ENCODE results near the gene TMEM231. TPM values are rescaled to one million over a fixed set of nuclear protein-coding genes. Genes with fewer than 3 reads are reported as not detected.

TMEM231 gene
- total and polyA plus RNA-seq, 9 of the 15 experiments (the other 6 are each of a cell fraction or from before 2014, with no cell fraction given): 1.6 to 27.6 (median 9.1) TPM

DNA sequence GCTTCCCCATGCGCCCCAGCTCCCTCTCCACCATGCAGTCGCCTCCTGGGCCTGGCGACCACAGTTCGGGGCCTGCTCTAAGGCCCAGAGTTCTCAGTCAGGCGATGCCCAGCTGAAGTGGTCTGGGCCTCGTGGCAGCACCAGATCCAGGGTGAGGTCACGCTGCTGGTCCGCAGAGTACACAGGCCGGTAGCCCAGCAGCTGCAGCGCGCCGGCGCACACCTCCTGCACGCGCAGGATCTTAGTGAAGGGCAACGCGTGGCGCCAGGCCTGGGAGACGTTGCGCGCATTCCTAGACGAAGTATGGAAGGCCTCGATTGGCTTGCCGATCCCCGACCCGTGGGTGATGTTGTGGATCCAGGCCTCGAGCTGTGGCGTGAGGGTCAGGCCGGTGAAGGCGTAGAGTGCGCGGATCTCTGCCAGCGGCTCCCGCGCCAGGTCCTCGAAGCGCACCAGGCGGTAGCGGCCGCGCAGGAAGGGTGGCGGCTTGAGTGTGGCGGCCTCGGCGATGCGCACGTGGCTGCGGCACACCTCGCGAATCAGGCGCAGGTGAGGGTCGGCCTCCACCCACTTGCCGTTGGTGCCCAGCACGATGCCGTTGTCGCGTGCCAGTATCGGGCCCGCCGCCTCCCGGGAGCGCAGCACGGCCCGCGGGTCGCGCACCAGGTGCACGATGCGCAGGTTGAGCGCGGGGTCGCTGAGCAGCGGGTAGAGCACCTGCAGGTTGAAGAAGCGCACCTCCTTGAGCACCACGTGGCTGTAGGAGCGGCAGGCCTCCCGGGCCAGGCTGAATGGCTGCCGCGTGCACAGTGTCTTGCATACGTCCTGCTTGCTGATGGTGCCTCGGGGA lies 26.8 kb downstream of the TMEM231 start:
- Histone ChIP-seq H3K27me3 (ENCODE audit: control insufficient read depth in 2 of 2, insufficient read depth in 2 of 2, low read length in 2 of 2) (peaks cover 32 to 52% of the 10 kb centered on the region in 2 experiments), H2AFZ (ENCODE audit: low read depth, low read length) (no peak overlapping the region), H3K27ac (ENCODE audit: extremely low read depth, low read depth, low read length) (no peak overlapping the region), H3K4me2 (ENCODE audit: insufficient read depth, low read length) (no peak overlapping the region), H3K79me2 (ENCODE audit: control insufficient read depth, insufficient read depth, low read length) (no peaks in the 10 kb centered on the region), H3K36me3 (ENCODE audit: control insufficient read depth, insufficient read depth, low read length) (no peaks in the 10 kb centered on the region), H3K4me1 (replicated peaks in 1 of 2; ENCODE audit: control insufficient read depth in 2 of 2, insufficient read depth in 2 of 2, low read length in 2 of 2) (peaks cover 0 to 13% of the 10 kb centered on the region in 2 experiments; a peak in 1 of 5 replicates), H3K4me3 (no peak overlapping the region), H3K9ac (ENCODE audit: insufficient read depth in 1 of 2, low read depth in 2 of 2, low read length in 2 of 2) (no peak overlapping the region), H3K9me1 (ENCODE audit: control insufficient read depth, insufficient read depth, low read length) (no peaks in the 10 kb centered on the region), H3K9me3 (replicated peaks; ENCODE audit: control insufficient read depth, insufficient read depth, low read depth, low read length) (no peaks in the 10 kb centered on the region), H4K20me1 (replicated peaks; ENCODE audit: control insufficient read depth, insufficient read depth, low read length) (peaks cover 4% of the 10 kb centered on the region; the same call in 1 of the 2 replicates)
- TF ChIP-seq ZNF140 (CRISPR knock-in tag; IDR thresholded peaks at IDR 0.05) (no peak), MTA1 (IDR thresholded peaks at IDR 0.05; ENCODE audit: borderline replicate concordance) (no peak)
- TF ChIP-seq, protein P1, sequence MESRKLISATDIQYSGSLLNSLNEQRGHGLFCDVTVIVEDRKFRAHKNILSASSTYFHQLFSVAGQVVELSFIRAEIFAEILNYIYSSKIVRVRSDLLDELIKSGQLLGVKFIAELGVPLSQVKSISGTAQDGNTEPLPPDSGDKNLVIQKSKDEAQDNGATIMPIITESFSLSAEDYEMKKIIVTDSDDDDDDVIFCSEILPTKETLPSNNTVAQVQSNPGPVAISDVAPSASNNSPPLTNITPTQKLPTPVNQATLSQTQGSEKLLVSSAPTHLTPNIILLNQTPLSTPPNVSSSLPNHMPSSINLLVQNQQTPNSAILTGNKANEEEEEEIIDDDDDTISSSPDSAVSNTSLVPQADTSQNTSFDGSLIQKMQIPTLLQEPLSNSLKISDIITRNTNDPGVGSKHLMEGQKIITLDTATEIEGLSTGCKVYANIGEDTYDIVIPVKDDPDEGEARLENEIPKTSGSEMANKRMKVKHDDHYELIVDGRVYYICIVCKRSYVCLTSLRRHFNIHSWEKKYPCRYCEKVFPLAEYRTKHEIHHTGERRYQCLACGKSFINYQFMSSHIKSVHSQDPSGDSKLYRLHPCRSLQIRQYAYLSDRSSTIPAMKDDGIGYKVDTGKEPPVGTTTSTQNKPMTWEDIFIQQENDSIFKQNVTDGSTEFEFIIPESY (CRISPR knock-in tag; IDR thresholded peaks at IDR 0.05): peak; percentile 93
- TF ChIP-seq, protein P2, sequence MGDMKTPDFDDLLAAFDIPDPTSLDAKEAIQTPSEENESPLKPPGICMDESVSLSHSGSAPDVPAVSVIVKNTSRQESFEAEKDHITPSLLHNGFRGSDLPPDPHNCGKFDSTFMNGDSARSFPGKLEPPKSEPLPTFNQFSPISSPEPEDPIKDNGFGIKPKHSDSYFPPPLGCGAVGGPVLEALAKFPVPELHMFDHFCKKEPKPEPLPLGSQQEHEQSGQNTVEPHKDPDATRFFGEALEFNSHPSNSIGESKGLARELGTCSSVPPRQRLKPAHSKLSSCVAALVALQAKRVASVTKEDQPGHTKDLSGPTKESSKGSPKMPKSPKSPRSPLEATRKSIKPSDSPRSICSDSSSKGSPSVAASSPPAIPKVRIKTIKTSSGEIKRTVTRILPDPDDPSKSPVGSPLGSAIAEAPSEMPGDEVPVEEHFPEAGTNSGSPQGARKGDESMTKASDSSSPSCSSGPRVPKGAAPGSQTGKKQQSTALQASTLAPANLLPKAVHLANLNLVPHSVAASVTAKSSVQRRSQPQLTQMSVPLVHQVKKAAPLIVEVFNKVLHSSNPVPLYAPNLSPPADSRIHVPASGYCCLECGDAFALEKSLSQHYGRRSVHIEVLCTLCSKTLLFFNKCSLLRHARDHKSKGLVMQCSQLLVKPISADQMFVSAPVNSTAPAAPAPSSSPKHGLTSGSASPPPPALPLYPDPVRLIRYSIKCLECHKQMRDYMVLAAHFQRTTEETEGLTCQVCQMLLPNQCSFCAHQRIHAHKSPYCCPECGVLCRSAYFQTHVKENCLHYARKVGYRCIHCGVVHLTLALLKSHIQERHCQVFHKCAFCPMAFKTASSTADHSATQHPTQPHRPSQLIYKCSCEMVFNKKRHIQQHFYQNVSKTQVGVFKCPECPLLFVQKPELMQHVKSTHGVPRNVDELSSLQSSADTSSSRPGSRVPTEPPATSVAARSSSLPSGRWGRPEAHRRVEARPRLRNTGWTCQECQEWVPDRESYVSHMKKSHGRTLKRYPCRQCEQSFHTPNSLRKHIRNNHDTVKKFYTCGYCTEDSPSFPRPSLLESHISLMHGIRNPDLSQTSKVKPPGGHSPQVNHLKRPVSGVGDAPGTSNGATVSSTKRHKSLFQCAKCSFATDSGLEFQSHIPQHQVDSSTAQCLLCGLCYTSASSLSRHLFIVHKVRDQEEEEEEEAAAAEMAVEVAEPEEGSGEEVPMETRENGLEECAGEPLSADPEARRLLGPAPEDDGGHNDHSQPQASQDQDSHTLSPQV (IDR thresholded peaks at IDR 0.05): no peak
- TF ChIP-seq, protein P3, sequence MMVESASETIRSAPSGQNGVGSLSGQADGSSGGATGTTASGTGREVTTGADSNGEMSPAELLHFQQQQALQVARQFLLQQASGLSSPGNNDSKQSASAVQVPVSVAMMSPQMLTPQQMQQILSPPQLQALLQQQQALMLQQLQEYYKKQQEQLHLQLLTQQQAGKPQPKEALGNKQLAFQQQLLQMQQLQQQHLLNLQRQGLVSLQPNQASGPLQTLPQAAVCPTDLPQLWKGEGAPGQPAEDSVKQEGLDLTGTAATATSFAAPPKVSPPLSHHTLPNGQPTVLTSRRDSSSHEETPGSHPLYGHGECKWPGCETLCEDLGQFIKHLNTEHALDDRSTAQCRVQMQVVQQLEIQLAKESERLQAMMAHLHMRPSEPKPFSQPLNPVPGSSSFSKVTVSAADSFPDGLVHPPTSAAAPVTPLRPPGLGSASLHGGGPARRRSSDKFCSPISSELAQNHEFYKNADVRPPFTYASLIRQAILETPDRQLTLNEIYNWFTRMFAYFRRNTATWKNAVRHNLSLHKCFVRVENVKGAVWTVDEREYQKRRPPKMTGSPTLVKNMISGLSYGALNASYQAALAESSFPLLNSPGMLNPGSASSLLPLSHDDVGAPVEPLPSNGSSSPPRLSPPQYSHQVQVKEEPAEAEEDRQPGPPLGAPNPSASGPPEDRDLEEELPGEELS (CRISPR knock-in tag; IDR thresholded peaks at IDR 0.05; ENCODE audit: borderline replicate concordance): 0 out of 2 replicates have a peak, but pooled peaks have one; percentile 27
- FAIRE-seq: no peak
- 76% methylated on average over 77 of the region's 81 CpGs for WGBS (ENCODE audit: insufficient coverage, low coverage, missing lambda C conversion rate)
- ATAC-seq: no peak
- no TSS peak for BruUV-seq (replicated peaks)
- intact Hi-C loops (cut with micrococcal nuclease) (no loop called here), in situ Hi-C loops (cut with MboI) (no loop called here)
- ChIA-PET CTCF (ENCODE audit: low intra/inter-chr PET ratio) (no interaction called here), POLR2A (interaction anchor here (0.6 kb wide), 1 partner anchor 1448 kb away, joined by 3 read pairs; no protein-coding TSS in a partner anchor)
- DNase-seq (ENCODE audit: extremely low read depth in 1 of 4, low spot score in 3 of 4): no peak
